Left lobe of liver (tissue), 2 donors: ENCODE measurements around the gene STXBP4. TPM values are rescaled to one million over a fixed set of nuclear protein-coding genes. Genes with fewer than 3 reads are reported as not detected.

Experiments
- ATAC-seq: fragments of 200-7000 bp; cut with Tn5 transposase; one replicate; pipeline ENCODE4 v1.9.1; 2020; ENCODE audit warnings: mild to moderate bottlenecking, moderate library complexity
- DNase-seq: peaks from one replicate; pipeline ENCODE4 v3.0.0-alpha.2; 2020; ENCODE audit warnings: low spot score
- total RNA-seq: library from RNA; stranded (reverse); gene quantifications from one replicate; pipeline ENCODE4 v1.2.1, GENCODE V29; 2021
- donor health status: DM: no; HTN: no; CAD: no; lungs with moderate emphysema.
- donor health status: DM: no; HTN: yes; CAD: no.

The STXBP4 gene
- total RNA-seq, 1 donor from 2014 or later: 2.8 TPM

DNA sequence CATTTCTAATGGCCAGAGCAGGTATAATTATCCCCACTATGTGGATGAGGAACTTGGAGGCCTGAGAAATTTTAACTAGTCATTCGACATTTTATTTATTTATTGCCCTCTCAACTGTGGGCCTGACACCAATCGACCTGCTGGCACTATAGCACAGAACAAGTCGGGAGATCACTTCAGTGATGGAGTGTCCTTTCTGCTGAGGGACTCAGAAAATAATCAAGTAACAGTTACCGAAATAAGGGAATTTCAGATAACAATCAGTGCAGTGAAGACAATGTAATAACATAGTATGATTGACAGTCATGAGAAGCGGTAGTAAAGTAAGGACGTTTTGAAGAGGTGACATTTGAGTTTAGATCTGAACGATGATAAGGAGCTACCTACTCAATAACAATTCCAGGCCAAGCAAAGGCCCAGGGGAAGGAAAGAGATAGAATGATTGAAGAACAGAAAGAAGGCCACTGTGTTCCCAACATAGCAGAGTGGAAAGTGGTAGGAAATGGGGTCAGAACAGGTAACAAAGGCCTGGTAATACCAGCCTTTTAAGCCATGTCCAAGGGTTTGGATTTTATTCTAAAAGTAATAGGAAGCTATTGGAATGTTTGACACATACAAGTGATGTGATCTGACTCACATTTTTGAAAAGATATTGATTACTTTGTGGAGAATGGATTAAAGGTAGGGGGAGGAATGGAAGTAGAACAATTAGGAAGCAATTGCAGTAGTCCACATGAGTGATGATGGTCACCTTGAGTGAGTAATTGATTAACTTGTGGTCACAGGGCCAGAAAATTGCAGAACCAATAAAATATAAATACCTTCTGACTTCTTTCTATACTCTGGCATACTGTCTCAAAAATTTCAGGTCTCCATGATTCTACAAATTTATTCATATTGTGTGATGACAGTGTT is 1.4 kb downstream of the STXBP4 start:
- ATAC-seq (no peak), DNase-seq (no peak)

GRCh38 chr17:54971147-54971546 is 2.6 kb downstream of the STXBP4 start:
- DNase-seq: no peak
- ATAC-seq: no peak

DNA sequence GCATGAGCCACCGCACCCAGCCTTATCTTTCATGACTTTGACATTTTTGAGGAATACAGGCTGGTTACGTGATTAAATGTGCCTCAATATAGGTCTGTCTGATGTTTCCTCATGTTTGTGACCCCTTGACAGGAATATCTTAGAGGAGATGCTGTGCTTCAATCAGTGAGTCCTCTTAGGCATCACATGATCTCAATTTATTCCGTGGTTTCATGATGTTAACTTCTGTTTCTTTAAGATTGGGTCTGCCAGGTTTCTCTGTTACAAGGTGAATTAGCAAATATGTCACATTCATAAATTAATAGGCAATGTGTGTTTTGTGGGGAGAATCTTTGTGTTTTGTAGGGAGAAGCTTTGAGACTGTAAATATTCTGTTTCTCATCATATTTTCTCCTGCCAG is 3.3 kb downstream of the STXBP4 start:
- ATAC-seq: no peak
- no peak for DNase-seq

GRCh38 chr17:54972406-54973138 is 4.0 kb downstream of the STXBP4 start:
- DNase-seq (no peak), ATAC-seq (no peak)

- ATAC-seq (no peak), DNase-seq (no peak)
Measured at GRCh38 chr17:54974759-54975158, 6.2 kb downstream of the STXBP4 start.

DNA sequence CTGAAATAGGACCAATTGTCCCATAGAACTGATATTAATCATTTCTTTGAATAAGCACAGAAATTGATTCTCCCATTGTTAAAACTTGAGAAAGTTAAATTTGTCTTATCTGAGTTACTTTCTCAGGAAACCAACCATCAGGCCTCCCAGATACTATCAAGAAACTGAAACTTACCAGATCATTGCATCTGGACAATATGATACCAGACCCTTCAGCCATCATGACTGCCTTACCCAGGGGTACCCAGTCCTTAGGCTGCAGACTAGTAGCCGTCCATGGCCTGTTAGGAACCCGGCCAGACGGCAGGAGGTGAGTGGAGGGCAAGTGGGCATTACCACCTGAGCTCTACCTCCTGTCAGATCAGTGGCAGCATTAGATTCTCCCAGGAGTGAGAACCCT is 7.8 kb downstream of the STXBP4 start:
- no peak for ATAC-seq
- no peak for DNase-seq

DNA sequence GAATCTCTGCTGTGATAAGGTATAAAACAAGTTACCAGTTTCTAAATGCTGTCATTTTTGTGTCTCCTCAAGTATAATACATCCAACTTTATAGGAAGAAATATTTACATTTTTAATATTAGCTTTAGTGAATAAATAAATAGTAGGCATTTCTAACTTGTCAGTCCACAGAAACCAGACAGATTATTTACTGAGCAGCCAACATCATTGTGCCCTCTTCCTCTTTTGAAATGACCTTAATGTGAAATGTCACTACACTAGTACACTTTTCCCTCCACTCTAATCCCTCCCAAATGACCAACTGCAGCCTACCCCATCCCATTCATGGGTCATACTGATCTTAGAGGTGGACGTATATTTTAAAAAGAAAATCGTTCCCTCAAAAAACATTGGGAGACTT is 9.2 kb downstream of the STXBP4 start:
- ATAC-seq: no peak
- DNase-seq: no peak

DNA sequence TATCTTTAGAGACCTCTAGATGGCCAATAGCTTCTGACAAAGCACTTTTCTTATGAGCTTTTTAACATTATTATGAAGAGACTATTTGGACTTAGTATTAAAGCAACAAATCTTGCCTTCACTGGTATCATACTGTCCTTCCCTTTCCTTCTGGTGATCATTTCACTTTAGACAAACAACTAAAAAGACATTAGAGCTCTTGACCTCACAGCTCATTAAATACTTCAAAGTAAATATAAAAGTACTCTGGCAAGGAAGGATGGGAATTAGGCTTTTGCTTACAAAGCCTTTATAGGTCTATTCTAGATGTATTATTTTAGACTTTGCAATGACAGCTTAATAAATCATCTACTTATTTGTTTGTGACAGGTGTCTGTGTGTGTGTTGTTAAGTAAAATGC is 11.1 kb downstream of the STXBP4 start:
- ATAC-seq: no peak

DNA sequence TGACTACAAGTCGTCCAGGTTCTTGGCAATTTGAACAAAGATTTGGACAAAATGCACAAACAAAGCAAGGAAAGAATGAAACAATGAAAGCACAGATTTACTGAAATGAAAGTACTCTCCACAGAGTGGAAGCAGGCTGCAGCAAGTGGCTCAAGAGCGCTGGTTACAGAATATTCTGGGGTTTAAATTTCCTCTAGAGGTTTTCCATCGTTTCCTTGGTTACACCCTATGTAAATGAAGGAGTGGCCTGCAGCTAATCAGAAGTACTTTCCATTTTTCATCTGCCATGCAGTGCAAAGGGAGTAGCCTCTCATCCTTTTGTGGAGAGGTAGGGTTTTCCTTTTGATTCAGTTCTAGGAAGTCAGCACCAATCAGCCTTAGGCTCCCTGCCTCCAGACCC is 11.8 kb downstream of the STXBP4 start:
- ATAC-seq (no peak), DNase-seq (no peak)

More for the DNA sequence above, 11.1 kb downstream of the STXBP4 start:
- DNase-seq: no peak

DNA sequence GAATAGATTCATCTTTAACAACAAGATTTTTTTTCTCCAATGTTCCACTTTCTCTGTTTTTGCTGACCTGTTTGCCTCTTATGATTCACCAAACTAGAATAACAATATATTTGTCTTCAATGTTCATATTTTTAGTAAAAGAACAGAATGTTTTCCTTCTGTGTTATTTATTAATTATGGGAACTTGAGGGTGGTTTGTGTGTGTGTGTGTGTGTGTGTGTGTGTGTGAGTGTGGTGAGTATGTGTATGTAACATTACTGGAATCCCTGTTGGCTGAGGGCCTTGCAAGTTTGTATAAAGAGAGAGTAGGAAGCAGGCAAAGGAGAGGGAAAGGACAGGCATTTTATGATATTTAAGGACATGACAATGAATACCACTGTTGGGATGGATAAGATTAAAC is 13.8 kb downstream of the STXBP4 start:
- DNase-seq: no peak
- ATAC-seq: no peak

DNA sequence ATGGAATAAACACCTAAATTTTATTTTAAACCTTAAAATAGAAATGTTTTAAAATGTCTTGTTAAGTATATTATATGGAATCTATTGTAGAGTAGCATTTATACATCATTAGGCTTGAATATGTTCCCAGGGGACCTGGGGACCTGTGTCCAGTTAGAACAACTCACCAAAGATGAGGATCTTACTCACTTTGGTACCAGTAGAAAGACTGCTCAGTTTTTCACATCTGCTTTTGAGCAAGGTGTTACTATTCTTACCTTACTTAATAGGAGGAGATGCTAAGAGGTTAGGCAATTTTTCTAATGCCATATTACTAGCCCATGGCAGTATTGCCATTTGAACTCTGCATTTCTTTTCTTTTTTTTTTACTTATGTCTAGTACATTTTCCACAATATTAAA is 14.7 kb downstream of the STXBP4 start:
- DNase-seq (no peak), ATAC-seq (no peak)

DNA sequence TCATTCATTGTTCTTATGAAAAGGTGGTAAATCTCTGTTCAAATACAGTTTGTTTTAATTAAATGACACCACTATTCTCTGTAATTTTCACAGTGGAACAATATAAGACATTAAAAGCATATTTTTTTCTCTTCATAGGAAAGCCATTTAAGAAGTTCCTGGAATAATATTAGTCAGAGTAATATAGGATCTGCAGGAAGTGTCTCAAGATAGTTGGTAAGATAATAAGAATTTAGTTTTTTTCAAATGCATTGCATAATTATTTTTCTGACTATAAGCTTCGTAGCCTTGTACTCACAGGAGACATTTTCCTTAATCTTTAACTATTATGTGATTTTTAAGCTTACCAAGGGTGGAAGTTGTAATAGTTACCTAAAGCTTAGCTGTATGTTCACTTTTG is 16.9 kb downstream of the STXBP4 start:
- DNase-seq (no peak), ATAC-seq (no peak)

DNA sequence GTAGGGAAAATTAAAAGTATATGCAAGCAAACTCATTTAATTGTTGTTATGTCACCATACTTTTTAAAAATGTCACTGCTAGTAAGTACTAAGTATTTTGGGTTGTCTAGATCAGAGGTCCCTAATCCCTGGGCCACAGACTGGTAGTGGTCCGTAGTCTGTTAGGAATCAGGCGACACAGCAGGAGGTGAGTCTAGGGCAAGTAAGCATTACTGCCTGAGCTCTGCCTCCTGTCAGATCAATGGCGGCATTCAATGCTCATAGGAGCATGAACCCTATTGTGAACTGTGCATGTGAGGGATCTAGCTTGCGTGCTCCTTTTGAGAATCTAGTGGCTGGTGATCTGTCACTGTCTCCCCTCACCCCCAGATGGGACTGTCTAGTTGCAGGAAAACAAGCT is 21.6 kb downstream of the STXBP4 start:
- ATAC-seq: no peak
- DNase-seq: no peak

GRCh38 chr17:54991567-54991966 is 23.0 kb downstream of the STXBP4 start:
- ATAC-seq: no peak
- DNase-seq: no peak

GRCh38 chr17:54992797-54993639 is 24.5 kb downstream of the STXBP4 start:
- no peak for DNase-seq
- peak; percentile 90 for ATAC-seq

- DNase-seq (no peak), ATAC-seq (no peak)
Measured at GRCh38 chr17:54996441-54996840, 27.9 kb downstream of the STXBP4 start.

DNA sequence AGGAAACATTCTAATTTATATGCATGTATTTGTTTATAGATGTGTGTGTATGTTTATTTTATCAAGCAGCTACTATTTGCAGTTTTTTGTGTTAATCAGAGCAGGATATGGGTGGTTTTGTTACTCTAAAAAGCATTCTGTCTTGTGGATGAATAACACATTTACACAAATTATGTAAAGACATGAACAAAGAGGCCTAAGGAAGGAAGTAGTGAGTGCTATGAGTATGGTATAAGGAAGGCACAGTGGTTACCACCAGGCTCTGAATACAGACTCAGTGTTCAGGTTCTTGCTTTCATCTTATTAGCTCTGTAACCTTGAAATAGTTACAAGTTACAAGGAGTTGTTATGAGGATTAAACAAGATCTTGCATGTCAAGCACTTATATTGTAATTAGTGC is 33.9 kb downstream of the STXBP4 start:
- DNase-seq (no peak), ATAC-seq (no peak)

DNA sequence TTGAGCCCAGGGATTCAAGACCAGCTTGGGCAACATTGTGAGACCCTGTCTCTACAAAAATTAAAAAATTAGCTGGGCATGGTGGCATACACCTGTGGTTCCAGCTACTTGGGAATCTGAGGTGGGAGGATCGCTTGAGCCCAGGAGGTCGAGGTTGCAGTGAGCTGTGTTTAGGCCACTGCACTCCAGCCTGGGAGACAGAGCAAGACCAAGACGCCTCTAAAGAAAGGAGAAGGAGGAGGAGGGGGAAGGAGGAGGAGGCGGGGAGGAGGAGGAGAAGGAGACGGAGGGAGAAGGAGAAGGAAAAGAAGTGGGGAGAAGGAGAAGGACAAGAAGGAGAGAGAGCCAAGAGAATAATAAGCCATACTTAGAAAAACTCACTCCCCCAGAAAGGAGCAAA is 35.9 kb downstream of the STXBP4 start:
- DNase-seq (no peak), ATAC-seq (no peak)

DNA sequence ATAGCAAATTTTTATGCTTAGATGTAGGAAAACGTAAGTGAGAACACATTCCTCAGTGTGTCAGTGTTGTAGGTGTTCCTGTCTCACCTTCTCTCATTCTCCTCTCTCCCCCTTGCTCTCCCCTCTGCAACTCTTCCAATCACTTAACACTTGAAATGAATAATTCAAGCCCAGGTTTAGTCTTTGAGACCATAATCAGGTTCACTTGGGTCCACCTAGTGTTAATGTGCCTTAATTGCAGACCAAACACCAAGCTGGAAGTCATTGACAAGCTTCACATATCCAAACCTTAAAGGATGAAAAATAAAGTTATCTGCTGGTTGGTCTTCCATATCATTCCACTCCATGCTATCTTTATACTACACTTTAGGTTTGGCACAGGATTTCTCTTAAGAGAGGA is 37.0 kb downstream of the STXBP4 start:
- ATAC-seq (peak; percentile 61), DNase-seq (no peak)

DNA sequence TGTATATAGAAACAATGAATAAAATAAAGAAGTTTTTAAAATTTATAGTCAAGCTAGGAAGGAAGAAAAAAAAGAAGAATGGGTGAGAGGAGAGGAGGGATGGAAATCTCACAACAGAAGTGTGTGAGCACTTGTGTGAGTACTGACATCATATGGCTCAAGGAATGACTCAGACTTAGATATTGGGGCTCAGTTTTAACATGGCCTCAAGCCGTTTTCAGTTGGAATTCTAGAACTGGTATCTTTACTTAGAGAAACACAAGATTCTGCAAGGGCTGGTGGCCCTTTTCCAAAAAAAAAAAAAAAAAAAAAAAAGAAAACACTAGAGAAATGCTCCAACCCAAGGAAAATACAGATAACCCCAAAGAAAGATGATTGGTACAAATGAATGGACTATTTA is 55.1 kb downstream of the STXBP4 start:
- no peak for DNase-seq
- no peak for ATAC-seq

- ATAC-seq: no peak
- no peak for DNase-seq
Measured at GRCh38 chr17:55037828-55038227, 69.3 kb downstream of the STXBP4 start.
